AG09319 (cell line): Measurements from ENCODE around the gene SOWAHA.

Experiments used
- DNase-seq: peaks from one replicate; pipeline ENCODE4 v3.0.0-alpha.2; 2010; ENCODE audit warnings: low read depth; ENCODE audit errors: extremely low read depth
- TF ChIP-seq, protein P1 (sequence below): IDR thresholded peaks from 2 replicates; pipeline ENCODE4 v1.5.1; 2011; ENCODE audit warnings: low read depth, mild to moderate bottlenecking, inconsistent platforms, low read length, moderate library complexity

SOWAHA gene

DNA sequence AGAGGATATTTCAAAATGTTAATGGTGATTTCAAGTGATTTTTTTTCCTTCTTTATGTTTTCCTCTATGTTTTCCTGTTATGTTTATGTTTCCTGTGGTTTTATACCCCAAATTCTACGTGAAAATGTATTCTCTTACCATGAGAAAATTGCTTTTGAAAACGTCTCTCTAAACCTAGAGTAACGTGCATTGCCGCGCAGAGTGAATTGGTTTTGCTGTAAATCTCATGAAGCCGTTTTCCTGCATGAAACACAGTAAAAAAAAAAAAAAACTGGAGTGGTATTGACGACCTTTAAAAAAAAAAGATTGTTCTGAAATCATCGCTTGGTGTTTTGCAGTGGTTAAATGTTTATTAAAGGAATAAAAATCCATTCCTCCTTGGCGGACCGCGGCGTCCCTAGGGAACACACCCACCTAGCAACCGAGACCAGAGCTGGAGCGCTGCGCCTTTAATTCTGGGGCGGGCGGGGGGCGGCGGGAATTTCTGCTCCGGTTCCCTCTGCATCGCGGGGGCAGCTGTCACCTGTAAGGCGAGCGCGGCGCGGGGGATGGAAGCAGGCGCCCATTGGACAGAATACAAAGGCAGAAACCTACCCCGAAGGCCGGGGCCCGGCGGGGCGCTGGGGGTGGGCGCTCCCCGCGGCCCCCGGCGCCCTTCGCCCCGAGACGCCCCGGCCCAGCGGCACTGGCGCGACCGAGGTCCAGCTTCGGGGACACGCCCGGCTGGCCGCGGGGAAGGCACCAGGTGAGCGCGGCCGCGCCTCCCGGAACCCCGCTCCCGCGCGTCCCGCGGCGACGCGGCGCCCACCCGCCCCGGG, at the start of gene SOWAHA:
Gene SOWAHA, plus strand, starts transcription at position 522 of the 818 bp plus-strand sequence. CDS start 320 bp downstream, outside the sequence.
- no peak for DNase-seq
- TF ChIP-seq, protein P1, sequence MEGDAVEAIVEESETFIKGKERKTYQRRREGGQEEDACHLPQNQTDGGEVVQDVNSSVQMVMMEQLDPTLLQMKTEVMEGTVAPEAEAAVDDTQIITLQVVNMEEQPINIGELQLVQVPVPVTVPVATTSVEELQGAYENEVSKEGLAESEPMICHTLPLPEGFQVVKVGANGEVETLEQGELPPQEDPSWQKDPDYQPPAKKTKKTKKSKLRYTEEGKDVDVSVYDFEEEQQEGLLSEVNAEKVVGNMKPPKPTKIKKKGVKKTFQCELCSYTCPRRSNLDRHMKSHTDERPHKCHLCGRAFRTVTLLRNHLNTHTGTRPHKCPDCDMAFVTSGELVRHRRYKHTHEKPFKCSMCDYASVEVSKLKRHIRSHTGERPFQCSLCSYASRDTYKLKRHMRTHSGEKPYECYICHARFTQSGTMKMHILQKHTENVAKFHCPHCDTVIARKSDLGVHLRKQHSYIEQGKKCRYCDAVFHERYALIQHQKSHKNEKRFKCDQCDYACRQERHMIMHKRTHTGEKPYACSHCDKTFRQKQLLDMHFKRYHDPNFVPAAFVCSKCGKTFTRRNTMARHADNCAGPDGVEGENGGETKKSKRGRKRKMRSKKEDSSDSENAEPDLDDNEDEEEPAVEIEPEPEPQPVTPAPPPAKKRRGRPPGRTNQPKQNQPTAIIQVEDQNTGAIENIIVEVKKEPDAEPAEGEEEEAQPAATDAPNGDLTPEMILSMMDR, result no peak

- DNase-seq, result no peak
- TF ChIP-seq, protein P1, result no peak
These were observed 49.1 kb upstream of the SOWAHA start for GRCh38 chr5:132764051-132764450.

- TF ChIP-seq, protein P1, result no peak
- DNase-seq, result no peak
These were observed 48.3 kb upstream of the SOWAHA start for GRCh38 chr5:132764671-132765238.

GRCh38 chr5:132765311-132766019, 47.6 kb upstream of the SOWAHA start:
- DNase-seq, result no peak
- TF ChIP-seq, protein P1, result no peak

DNA sequence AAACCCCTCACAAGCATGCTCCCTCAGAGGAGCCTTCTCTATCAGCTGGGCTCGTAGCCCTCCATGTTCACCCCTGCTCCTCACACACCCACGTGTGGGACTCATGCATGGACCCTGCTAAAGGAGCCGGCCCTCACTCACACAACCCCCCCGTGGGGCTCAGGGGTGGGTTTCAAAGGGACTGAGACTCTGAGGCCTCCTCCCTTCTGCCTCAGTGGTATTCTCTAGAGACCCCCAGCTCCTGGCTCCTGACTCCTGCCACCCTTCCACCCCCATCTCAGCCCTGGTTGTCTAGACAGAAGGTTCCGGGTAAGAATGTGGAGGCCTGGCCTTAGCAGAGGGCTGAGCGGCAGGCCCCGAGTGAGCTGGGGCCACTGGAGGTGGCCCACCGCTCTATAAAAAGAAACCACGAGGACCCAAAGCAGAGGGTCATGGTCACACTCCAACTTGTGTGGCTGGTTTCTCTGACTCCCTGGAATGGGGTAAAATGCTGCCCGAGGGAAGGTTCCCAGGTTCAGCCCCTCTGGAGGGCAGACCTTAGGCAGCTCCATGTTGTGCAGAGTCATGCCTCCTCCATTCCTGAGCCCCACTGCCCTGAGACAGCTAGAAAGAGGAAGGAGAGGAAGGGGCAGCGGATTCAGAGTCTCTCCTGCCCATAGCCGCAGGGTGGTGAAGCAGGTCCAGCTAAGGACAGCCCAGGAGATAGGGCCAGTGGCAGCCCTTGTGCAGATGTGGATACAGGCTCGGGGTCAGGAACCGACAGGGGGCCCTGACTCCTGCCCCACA, 46.9 kb upstream of the SOWAHA start:
- DNase-seq, result no peak
- TF ChIP-seq, protein P1, result no peak

- TF ChIP-seq, protein P1, result no peak
- no peak for DNase-seq
These were observed 46.4 kb upstream of the SOWAHA start for GRCh38 chr5:132766806-132767055.
